RWPE2 (cell line): ENCODE data around the gene CD82.
A peak's percentile ranks its signal among the peaks of the same experiment; 100 is the strongest.

ENCODE experiments used
- ATAC-seq: fragments of 200-7000 bp; cut with Tn5 transposase; 3 replicates; pipeline ENCODE4 v1.9.1; 2021; ENCODE audit warnings: low read depth
- DNase-seq: peaks from one replicate; pipeline ENCODE4 v3.0.0-alpha.2; 2020; ENCODE audit warnings: low spot score
- H3K27ac ChIP-seq: fragments of 450-650 bp; 2 replicates; pipeline ENCODE4 v1.5.1; 2017; ENCODE audit warnings: mild to moderate bottlenecking; ENCODE audit not compliant: poor library complexity, severe bottlenecking
- H3K27me3 ChIP-seq: fragments of 250-450 bp; sonication (Bioruptor Pico); 2 replicates; pipeline ENCODE4 v1.5.1; 2021; ENCODE audit warnings: mild to moderate bottlenecking, moderate library complexity; ENCODE audit not compliant: insufficient read depth, poor library complexity, severe bottlenecking
- H3K36me3 ChIP-seq: fragments of 250-450 bp; sonication (Bioruptor Pico); 2 replicates; pipeline ENCODE4 v1.5.1; 2020; ENCODE audit warnings: low read depth, mild to moderate bottlenecking, moderate library complexity
- H3K4me1 ChIP-seq: fragments of 250-450 bp; sonication (Bioruptor Pico); 2 replicates; pipeline ENCODE4 v1.5.1; 2021; ENCODE audit warnings: mild to moderate bottlenecking, moderate library complexity; ENCODE audit not compliant: insufficient read depth, poor library complexity, severe bottlenecking
- H3K4me3 ChIP-seq: fragments of 250-450 bp; sonication (Bioruptor Pico); 2 replicates; pipeline ENCODE4 v1.5.1; 2021; ENCODE audit warnings: mild to moderate bottlenecking, moderate library complexity; ENCODE audit not compliant: severe bottlenecking
- H3K9me3 ChIP-seq: fragments of 250-450 bp; sonication (Bioruptor Pico); 2 replicates; pipeline ENCODE4 v1.5.1; 2021; ENCODE audit warnings: mild to moderate bottlenecking, moderate library complexity; ENCODE audit not compliant: severe bottlenecking
- CTCF ChIP-seq: fragments of 450-650 bp; IDR thresholded peaks from one replicate; pipeline ENCODE4 v1.5.1; 2017; ENCODE audit warnings: mild to moderate bottlenecking, moderate library complexity; ENCODE audit not compliant: poor library complexity, severe bottlenecking

CD82 gene

GRCh38 chr11:44620328-44620725, 54.9 kb downstream of the CD82 start:
- no peak overlapping the region for H3K4me3 ChIP-seq
- no peak overlapping the region for H3K27ac ChIP-seq
- DNase-seq (peak; percentile 29), ATAC-seq (no peak)
- H3K36me3 ChIP-seq = peaks cover 11% of the 10 kb centered on the region; the same call in 1 of the 2 replicates
- H3K9me3 ChIP-seq = no peaks in the 10 kb centered on the region
- H3K27me3 ChIP-seq = no peaks in the 10 kb centered on the region
- no peak for TF ChIP-seq CTCF
- H3K4me1 ChIP-seq = no peaks in the 10 kb centered on the region

- Histone ChIP-seq H3K4me3 (no peak overlapping the region), H3K27ac (no peak overlapping the region), H3K9me3 (no peaks in the 10 kb centered on the region), H3K27me3 (no peaks in the 10 kb centered on the region), H3K36me3 (peaks cover 11% of the 10 kb centered on the region; the same call in 1 of the 2 replicates), H3K4me1 (no peaks in the 10 kb centered on the region)
- peak; percentile 91 for TF ChIP-seq CTCF
- no peak for DNase-seq
- peak; percentile 62; the same call in 2 of the 3 replicates for ATAC-seq
These were observed 55.7 kb downstream of the CD82 start for GRCh38 chr11:44621140-44621681.

GRCh38 chr11:44621784-44622183, 56.3 kb downstream of the CD82 start:
- Histone ChIP-seq H3K4me3 (no peak overlapping the region), H3K27me3 (no peaks in the 10 kb centered on the region), H3K36me3 (peaks cover 11% of the 10 kb centered on the region; the same call in 1 of the 2 replicates), H3K4me1 (no peaks in the 10 kb centered on the region), H3K9me3 (no peaks in the 10 kb centered on the region), H3K27ac (no peak overlapping the region)
- no peak for TF ChIP-seq CTCF
- no peak for DNase-seq
- no peak for ATAC-seq

DNA sequence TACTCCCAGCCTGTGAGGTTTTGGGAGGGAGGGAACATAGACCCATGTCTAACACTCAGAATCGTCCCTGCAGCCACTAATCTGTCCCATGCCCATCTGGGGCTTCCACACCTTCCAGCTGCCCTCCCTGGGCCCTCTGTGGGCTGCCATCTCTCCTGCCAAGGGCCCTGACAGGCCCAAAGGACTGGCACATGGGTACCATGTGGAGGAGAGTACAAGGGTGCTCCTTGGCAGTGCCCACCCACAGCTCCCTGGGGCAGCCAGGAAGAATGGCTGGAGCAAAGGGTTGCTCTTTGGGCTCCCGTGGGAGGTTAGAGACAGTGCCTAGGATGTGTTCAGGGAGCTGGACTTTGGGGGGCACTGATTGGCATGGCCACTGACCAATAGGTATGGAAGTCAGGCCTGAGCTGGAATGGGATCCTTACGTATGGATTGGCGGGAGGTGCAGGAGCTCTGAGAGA, 56.8 kb downstream of the CD82 start:
- no peak for TF ChIP-seq CTCF
- Histone ChIP-seq H3K27ac (no peak overlapping the region), H3K4me3 (no peak overlapping the region), H3K27me3 (no peaks in the 10 kb centered on the region), H3K9me3 (no peaks in the 10 kb centered on the region), H3K36me3 (peaks cover 11% of the 10 kb centered on the region; the same call in 1 of the 2 replicates), H3K4me1 (no peaks in the 10 kb centered on the region)
- no peak for DNase-seq
- ATAC-seq = no peak

DNA sequence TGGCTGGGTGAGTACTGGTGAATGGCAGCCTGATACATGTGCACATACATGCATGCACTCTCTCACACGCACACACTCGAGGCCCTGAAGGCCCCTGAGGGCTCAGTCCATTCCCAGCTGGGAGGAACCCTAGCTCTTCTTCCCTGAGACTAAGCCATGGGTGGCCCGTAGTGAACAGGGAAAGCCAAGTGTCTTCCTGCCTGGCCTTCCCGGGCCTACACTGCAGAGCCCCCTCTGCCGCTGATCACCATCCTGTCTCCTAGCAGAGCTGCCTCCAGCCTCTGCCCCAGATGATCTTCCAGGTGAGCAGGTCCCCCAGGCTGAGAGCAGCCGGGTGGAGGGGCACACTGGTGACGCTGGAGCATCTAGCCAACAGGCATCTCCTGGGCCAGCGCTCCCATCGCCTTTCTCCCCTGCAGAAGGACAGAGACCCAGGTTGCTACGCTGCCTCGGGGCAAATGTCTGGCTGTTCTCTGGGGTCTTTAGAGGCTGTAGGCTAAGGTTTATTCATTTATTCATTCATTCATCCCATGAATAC, 57.3 kb downstream of the CD82 start:
- Histone ChIP-seq H3K36me3 (peaks cover 7% of the 10 kb centered on the region; the same call in 1 of the 2 replicates), H3K4me1 (no peaks in the 10 kb centered on the region), H3K9me3 (no peaks in the 10 kb centered on the region), H3K27me3 (no peaks in the 10 kb centered on the region), H3K27ac (no peak overlapping the region), H3K4me3 (no peak overlapping the region)
- TF ChIP-seq CTCF = no peak
- no peak for DNase-seq
- no peak for ATAC-seq
